ENCODE measurements around the gene BRD4.
"Not testable (repeated sequence)": the region's sequence is repeated elsewhere in the genome, so short reads cannot be mapped to it uniquely, and the experiment has no call there.

Gene BRD4

GRCh38 chr19:15358918-15359317 lies 26.6 kb upstream of the BRD4 start:
- DNase-seq, result no peak

DNA sequence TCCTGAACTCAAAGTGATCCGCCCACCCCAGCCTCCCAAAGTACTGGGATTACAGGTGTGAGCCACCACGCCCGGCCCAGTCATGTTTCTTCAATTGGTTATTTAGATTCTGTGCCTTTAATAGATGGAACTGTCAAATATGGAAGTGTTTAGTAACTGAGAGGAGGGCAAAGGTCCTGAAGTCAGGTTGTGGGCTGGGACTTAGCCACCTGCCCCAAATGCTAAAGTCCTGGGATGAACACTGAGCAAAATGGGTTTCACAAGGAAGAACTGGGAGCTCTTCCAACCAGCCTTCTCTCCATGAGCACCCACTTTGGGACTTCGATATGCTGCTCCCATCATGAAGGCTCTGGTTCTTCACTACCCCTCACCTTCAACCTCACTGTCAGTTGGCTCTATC lies 25.6 kb upstream of the BRD4 start:
- DNase-seq, result no peak

- no peak for DNase-seq
These were observed 22.4 kb upstream of the BRD4 start for GRCh38 chr19:15354566-15355296.

- DNase-seq, result no peak
These were observed 21.6 kb upstream of the BRD4 start for GRCh38 chr19:15353908-15354307.

- not testable (repeated sequence) for DNase-seq
These were observed 20.2 kb upstream of the BRD4 start for GRCh38 chr19:15352535-15352934.

DNA sequence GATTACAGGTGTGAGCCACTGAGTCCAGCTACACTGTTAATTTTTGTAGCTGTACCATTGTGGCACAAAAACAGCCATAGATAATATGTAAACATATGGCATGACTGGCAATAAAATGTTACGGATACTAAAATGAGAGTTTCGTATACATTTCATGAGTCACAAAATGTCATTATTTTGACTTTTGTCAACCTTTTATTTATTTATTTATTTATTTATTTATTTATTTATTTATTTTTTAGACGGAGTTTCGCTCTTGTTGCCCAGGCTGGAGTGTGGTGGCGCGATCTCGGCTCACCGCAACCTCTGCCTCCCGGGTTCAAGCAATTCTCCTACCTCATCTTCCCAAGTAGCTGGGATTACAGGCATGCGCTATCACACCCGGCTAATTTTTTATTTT lies 9.0 kb upstream of the BRD4 start:
- DNase-seq, result not testable (repeated sequence)

- DNase-seq, result no peak
These were observed 7.7 kb upstream of the BRD4 start for GRCh38 chr19:15340086-15340485.

GRCh38 chr19:15337202-15337601 lies 4.9 kb upstream of the BRD4 start:
- DNase-seq, result no peak

DNA sequence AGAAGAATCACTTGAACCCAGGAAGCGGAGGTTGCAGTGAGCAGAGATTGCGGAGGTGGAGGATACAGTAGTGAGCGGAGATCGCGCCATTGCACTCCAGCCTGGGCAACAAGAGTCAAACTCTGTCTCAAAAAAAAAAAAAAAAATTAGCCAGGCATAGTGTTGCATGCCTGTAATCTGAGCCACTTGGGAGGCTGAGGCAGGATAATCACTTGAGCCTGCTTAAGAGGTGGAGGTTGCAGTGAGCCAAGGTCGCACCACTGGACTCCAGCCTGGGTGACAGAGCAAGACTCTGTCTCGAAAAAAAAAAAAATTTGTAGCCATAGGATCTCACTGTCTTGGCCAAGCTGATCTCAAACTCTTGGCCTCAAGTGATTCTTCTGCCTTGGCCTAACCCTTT lies 3.7 kb upstream of the BRD4 start:
- not testable (repeated sequence) for DNase-seq

DNA sequence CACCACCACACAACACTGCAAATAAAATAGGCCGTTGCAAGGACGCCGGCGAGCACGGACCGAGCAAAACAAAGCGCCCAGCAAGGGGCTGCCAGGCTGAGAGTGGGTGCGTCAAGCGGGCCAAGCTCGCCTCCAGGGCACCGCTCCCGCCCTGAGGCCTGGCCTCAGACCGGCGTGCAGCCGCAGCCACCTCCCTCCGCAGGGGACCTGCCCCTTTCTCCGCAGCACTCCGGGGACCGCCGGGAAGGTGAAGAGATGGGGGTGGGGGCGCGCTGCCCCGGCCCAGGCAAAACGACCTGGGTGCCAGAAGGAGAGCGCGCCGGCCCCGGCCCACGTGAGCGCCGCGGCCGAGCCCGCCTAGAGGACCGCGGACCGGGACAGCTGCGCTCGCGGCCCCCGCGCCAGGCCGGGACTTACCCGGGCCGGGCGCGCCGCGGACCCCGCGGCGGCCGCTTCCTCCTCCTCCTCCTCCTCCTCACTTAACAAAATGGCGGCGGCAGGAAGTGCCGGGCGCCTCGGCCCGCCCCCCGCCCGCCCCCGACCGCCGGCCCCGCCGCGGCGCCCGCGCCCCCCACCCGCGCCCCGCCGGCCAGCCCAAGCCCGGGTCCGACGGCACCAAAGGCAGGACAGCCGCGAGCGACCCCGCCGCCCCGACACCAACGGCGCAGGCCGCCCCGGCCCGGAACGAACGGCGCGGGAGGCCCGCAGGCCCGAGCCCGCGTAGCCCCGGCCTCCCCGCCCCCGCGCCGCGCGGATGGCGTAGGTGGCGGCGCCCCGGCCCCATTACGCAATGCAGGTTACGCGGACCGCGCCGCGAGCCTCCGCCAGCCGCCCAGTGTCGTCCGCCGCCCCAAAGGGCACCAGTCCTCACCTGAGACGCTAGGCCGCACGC lies 674 bp downstream of the BRD4 start:
- DNase-seq, result peak; percentile 40 to 66 (median 56)

GRCh38 chr19:15330801-15331418 lies 1.4 kb downstream of the BRD4 start:
- DNase-seq, result peak in 1 of 5 donors; percentile 3

- DNase-seq, result no peak
These were observed 4.0 kb downstream of the BRD4 start for GRCh38 chr19:15328312-15328711.

DNA sequence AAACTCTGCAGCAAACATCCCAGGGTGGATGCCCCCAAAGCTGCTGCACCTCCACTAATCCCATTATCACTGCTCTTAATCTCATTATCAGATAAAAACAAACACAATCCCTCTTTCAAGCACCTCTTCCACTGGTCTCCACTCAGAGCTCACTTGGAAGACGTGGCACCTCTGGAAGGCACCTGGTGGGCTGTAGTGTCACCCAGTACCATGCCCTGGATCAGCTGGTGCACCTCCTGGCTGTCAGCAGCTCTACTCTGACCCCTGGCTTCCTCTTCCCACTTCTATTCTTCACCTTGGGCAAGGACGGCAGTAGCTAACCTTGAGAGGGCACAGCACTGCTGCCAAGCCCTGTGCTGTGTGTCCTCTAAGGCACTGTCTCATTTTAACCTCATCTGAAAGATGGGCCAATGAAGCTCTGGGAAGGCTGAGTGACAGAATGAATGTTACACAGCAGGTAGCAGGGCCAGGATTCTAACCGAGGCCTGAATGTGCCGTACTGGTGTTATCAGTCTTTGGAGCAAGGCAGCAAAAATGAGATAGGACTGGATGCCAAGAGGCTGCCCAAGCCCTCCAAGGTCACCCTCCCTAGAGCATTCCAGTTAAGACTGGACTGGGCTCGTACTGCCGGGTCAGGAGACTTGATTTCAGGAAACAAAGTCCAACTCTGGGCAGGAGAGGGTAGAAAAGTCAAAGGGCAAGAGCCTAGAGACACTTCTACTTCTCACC lies 7.4 kb downstream of the BRD4 start:
- DNase-seq, result no peak

- DNase-seq, result no peak
These were observed 8.7 kb downstream of the BRD4 start for GRCh38 chr19:15323496-15324235.

DNA sequence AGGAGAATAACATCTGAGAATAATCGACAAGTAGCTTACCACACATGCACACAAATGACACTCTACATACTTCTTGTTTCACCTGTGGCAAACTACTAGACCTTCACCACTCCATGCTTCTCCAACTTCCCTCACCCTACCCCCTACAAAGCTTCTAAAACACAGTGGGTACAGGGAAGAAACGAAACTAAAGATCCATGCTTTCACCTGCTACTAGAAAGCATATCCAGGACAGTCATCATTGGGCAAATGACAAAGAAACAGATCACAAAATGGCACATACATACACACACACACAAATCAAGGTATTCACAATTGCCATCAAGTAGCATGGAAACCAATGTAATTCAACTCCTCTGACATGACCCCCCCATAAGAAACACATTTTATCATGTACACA lies 10.6 kb downstream of the BRD4 start:
- DNase-seq, result no peak

- DNase-seq, result no peak
These were observed 12.2 kb downstream of the BRD4 start for GRCh38 chr19:15320116-15320515.

DNA sequence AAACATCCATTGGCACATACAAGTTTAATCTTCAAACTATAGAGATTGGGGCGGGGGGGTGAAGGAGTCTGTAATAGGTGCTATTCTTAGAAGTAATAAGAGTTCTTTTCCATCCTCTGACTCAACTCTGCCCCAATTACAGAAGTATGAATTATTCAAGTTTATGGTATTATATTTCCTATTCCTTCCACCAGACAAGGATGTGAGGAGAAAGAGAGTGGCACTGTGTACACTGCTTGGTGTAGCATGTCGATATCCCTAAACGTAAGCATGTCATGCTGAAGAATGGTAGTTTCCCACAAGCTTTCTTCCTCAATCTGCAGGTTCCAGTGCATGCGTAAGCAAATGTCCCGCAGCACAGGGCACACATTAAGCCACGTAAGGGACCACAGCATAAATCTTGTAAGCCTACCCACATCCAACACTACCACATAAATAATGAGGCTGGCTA lies 14.1 kb downstream of the BRD4 start:
- DNase-seq, result no peak

DNA sequence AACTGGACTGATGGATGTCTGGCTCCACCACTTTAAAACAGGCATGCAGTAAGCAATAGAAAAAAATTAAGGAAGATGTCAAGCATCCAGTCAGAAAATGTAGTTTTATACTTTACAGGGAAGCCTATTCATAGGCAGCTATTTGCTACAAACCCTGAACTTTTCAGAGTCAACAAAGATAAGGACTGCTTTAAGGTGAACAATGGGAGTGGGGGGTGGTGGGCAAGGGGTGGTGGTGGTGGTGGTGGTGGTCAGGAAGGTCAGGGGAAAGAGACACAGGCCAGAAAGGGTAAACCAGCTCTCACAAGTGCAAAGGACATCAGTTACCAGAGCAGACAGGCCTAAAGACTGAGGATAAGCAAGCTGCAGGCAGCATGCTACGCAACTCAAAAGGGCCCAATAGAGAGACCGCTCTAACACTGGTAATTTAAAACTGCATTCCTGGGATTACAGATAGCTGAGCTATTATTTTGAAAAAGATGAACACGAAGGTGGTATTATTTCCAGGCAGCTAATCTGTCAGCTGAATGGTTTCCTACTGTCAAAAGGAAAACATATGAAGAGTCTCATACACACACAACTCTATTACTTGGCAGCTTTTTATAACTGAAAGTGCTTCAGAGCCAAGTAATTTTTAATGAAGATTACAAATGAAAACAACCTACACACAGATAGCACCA lies 14.8 kb downstream of the BRD4 start:
- no peak for DNase-seq

GRCh38 chr19:15316498-15316897 lies 15.8 kb downstream of the BRD4 start:
- DNase-seq, result no peak

DNA sequence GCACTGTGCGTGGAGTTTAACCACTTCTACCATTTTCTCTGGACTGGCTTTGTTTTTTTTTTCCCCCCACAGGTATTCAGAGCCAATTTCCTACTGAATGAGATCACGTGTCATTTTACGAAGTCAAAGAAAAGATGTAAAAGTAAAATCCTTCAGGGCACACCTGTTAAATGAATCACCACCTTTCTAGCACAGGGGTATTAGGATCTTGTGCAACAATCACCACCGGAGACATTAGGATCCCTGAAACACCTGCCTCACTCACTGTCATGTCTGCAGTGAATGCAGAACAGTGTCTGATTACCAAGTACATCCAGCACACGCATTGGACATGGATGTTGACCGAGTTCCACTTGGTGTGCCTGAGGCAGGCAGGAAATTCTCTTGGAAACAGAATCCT lies 17.2 kb downstream of the BRD4 start:
- DNase-seq, result no peak

- DNase-seq, result no peak
These were observed 18.6 kb downstream of the BRD4 start for GRCh38 chr19:15313649-15314279.
